PC-3 (cell line): Measurements from ENCODE around the gene ALPK3.

Source experiments
- CTCF ChIP-seq: fragments of 300-600 bp; sonication (generic); conservative IDR thresholded peaks from 2 replicates; pipeline ENCODE4 v1.5.1; 2017; ENCODE audit warnings: antibody characterized with exemption, low read depth, mild to moderate bottlenecking, low read length
- EZH2 ChIP-seq: fragments of 300-600 bp; sonication (generic); IDR thresholded peaks from one replicate; pipeline ENCODE4 v1.6.1; 2017; ENCODE audit warnings: antibody characterized with exemption, mild to moderate bottlenecking, low read length; ENCODE audit not compliant: unreplicated experiment

- no peak for TF ChIP-seq EZH2
- no peak for TF ChIP-seq CTCF
These were observed 5.3 kb upstream of the ALPK3 start for GRCh38 chr15:84811828-84812227.
